HPDE6-E6E7 (cell line): ENCODE data around the gene NRSN2.
A peak's percentile ranks its signal among the peaks of the same experiment; 100 is the strongest.

Experiments used
- DNase-seq: peaks from one replicate; pipeline ENCODE4 v3.0.0; 2011; ENCODE audit warnings: missing footprints; ENCODE audit errors: extremely low spot score

Gene NRSN2, protein sequence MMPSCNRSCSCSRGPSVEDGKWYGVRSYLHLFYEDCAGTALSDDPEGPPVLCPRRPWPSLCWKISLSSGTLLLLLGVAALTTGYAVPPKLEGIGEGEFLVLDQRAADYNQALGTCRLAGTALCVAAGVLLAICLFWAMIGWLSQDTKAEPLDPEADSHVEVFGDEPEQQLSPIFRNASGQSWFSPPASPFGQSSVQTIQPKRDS

DNA sequence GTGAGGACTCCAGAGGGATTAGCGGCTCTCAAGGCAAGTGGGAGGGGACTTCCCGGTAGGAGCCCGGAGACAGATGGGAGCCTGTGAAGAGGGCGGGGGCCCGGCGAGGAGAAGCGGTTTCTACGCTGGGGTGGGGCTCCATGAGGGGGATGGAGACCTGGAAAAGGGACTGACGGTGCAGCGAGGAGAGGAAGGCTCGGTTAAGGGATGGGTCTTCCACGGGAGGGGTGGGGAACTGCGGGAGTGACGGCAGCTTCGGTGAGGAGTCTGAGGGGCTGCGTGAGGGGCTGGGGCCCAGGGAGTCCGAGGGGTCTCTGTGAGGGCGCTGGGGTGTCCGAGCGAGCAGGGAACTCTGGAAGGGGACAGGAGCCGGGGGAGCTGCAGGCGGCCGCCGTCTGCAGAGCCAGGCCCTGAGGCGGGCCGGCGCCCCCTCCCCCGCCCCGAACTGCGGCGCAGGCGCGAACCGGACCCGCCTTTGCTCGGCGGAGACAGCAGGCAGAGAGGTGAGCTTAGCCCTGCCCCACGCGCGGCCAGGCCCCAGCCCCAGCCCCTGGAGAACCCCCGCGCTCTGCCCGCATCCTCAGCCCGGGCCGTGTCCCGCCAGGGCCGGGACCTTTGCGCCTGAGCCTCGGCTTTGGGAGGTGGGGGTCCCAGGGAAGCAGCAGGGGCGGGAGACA lies at the start of gene NRSN2:
TSS of gene NRSN2 (plus strand) at position 472 of the 677 bp plus-strand sequence. CDS start 2,533 bp downstream, outside the sequence.
- DNase-seq: no peak

DNA sequence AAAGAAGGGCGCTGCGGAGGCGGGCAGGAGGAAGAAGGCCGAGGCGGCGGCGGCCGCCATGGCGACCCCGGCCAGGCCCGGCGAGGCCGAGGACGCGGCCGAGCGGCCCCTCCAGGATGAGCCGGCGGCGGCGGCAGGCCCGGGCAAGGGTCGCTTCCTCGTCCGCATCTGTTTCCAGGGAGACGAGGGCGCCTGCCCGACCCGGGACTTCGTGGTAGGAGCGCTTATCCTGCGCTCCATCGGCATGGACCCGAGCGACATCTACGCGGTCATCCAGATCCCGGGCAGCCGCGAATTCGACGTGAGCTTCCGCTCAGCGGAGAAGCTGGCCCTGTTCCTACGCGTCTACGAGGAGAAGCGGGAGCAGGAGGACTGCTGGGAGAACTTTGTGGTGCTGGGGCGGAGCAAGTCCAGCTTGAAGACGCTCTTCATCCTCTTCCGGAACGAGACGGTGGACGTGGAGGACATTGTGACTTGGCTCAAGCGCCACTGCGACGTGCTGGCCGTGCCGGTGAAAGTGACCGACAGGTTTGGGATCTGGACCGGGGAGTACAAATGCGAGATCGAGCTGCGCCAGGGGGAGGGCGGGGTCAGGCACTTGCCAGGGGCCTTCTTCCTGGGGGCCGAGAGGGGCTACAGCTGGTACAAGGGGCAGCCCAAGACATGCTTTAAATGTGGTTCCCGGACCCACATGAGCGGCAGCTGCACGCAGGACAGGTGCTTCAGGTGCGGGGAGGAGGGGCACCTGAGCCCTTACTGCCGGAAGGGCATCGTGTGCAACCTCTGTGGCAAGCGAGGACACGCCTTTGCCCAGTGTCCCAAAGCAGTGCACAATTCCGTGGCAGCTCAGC lies 48.8 kb upstream of the NRSN2 start:
- peak; percentile 72 for DNase-seq

DNA sequence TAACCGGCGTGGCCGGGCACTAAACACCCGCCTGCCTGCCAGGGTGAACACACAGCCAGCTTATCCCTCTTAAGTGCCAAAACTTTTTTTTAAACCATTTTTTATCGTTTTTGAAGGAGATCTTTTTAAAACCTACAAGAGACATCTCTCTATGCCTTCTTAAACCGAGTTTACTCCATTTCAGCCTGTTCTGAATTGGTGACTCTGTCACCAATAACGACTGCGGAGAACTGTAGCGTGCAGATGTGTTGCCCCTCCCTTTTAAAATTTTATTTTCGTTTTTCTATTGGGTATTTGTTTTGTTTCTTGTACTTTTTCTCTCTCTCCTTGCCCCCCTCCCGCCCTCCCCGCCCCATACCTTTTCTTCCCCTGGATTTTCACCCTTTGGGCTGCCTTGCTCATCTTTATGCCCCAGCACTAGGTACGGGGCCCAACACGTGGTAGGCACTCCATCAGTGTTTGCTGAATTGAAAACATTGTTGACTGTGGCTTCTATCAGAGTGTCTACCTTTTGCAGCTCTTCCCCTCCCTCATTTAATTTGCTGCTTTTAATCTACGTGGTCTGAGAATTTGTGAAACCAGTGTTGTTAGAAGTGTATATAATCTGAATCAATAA lies 48.0 kb upstream of the NRSN2 start:
- no peak for DNase-seq

DNA sequence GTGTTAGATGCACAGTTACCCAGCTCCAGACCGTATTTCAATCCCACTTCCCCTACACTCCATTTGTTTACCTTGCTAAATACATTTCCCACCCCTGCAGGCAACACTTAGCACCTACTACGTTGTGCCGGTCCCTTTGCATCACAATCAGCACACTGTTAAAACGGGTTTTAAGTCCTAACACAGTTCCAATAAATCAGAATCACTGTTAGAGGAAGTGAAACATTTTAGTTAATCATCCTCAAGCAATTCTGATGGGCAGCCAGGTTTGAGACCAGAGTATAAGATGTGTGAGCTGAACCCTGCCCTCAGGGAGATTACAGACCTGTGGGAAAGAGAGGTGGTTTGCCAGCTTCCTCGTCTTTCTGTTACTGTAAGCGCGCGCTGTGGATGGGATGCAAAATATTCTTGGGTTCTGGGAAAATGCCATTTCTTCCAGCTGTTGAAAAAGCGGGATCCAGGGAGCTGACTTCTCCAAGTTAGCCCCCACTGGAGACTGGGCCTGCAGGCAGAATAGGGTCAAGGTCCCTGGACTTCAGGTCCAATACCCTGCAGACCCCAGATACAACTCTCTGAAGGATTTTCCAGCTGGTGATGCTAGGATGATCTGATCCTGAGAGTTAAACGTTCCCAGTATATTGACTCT lies 46.4 kb upstream of the NRSN2 start:
- no peak for DNase-seq

DNA sequence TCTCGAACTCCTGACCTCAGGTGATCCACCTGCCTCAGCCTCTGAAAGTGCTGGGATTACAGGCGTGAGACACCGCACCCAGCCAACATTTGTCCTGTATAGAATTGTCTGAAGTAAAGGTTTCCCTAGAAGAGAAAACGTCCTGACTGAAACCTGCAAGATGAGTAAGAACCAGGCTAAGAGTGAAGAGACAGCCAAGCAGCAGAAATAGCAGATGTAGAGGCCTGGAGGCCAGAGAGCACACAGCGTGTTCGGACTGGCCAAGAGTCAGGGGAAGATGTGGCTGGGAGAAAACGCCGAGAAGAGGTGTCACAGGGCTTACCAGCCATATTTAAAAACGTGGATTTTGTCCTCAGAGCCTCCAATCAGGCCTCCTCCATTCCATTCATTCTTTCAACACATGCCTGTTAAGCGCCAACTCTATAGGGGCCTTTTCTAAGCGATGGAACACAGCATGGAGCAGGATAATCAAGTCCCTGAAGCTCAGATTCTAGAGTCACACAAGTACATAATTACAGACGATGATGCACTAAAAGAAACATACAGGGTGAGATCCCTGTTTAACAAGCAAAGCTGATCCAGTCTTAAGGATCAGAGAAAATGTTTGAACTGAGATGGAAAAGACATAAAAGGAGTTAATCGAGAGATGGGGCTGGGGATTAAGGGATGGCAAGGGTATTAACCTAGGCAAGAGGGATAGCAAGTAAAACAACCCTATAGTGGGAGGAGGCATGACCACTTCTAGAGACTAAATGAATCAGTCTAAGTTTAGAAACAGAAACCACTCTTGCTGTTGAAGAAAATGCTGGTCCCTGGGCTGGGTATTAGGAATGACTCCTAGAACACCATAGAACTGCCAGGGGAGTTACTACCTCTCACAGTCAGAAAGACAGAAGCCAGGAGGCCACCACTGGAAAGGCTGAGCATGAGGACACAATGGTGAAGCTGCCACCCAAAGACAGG lies 44.7 kb upstream of the NRSN2 start:
- no peak for DNase-seq

DNA sequence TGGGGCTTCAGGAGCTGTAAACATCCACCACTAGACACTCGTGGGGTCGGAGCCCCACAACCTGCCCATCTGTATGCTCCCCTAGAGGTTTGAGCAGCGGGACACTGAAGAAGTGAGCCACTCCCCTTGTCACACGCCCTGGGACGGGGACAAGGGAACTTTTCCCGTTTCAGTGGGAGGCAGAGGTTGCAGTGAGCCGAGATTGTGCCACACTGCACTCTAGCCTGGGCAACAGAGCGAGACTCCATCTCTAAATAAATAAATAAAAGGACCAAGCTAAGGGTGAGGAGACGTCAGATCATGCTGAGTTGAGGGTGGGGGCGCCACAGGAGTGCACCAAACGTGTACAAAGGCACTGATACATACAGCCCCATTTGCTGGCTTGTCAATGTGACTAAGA lies 41.2 kb upstream of the NRSN2 start:
- no peak for DNase-seq

DNA sequence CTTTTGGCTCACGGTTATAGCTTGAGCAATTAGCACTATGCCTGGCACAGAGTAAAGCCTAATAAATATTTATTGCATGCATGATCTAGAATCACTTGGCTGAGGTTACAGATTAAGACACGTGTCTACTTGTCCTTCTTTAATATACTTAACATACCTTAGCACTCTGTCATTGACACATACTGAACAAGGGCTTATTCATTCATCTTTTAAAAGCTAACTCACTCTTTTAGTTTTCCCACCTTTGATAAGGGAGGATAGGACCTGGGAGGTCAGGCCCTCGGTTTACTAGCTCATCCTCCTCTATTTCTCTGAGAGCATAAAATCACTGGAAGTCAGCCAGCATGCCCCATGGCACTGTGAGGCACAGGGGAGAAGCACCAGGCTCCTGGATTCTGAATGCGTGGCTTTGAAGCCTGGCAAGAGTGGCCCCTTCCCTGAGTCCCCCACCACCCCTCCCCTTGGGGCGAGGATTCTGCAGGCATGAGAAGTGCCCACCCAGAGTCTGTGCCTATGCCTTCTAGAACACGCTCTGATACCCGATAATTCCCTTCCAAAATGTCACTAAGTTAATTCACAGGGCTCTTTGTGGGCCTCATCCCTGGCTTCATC lies 38.4 kb upstream of the NRSN2 start:
- peak; percentile 72 for DNase-seq

DNA sequence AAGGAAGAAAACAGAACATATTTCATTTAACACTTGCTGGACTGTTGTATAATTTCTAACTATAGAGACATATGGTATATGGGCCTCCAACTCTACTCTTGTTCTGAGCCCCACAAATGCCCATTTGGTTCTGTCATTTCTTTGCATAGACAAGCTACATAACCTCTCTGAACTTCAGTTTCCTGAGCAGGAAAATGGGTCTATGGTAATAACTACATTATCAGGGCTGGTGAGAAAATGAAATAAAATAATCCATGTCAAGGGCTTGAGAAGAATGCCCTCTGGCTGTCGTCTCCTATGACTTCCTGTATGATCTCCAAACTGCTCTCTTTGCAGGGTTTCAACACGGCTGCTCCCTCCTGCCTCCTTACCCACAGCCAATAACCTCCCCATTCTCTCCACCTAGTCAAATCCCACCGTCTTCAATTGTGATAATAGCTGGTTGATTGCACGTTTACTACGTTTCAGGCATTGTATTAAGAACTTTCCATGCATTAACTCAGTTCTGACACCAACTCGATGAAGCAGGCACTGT lies 37.5 kb upstream of the NRSN2 start:
- DNase-seq: no peak

DNA sequence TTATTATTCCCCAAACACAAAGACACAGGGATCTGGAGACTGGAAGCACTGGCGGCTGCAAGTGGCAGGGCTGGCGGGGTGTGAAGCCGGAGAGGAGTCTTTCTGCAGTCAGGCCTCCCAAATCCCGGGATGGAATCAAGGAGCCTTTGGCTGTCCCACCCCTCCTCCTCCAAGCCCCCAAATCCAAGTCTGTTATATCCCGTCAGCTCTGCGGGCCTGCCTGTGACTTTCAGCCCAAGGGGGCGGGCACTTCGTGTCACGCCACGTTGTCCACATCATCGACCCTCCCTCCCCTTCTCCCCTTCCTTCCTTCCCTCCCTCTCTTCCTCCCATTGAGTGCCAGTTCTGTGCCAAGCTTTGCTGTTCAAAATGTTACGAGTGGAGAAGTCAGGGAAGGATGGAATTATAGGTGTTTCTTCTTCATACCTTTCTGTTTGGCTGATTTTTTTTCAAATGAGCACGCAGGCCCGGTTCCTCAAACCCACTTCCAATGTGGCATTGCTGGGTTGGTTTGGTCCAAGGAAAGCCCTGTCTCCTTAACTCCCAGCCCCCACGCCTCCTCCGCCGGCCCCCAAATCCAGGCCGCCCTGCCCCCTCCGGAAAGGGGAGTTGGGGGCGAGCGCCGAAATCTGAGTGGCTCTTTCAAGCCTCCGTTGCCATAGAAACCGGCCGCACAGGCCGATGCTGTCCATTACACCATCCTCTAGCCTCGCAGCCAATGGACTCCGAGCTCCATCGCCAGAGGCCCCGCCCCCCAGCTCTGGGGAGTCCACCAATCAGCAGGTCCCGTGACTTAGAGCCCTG lies 36.9 kb upstream of the NRSN2 start:
- DNase-seq: no peak

DNA sequence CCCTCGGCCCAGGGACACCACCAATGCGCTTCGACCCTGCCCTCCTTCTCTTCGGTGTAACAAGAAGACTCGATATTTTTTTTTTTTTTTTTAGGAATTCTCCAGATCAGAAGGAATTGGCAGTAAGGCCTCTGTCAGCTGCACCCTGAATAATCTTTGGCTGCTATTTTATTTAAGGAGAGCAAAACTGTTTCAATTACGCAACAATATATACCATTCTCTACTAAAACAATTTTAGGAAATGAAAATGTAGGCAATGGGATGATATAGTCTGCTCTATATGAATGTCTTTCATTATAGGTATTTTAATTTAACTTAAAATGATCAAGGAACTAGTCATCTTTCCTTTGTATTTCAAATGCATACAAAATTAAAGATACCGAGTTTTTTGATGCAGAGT lies 36.3 kb upstream of the NRSN2 start:
- no peak for DNase-seq

DNA sequence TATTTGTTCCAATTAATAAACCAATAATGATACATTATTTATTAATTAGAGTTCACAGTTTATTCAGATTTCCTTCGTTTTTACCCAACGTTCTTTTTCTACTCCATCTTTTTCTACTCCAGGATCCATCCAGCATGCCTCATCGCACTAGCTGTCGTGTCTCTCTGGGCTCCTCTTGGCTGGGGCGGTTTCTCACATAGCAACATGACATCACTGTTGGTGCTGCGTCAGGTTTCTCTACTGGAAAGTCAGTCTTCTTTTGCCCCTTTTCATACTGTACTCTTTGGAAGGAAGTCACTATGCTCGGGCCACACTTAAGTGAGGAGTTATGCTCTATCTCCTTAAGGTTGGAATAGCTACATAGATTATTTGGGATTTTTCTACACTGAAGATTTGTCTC lies 35.3 kb upstream of the NRSN2 start:
- no peak for DNase-seq

DNA sequence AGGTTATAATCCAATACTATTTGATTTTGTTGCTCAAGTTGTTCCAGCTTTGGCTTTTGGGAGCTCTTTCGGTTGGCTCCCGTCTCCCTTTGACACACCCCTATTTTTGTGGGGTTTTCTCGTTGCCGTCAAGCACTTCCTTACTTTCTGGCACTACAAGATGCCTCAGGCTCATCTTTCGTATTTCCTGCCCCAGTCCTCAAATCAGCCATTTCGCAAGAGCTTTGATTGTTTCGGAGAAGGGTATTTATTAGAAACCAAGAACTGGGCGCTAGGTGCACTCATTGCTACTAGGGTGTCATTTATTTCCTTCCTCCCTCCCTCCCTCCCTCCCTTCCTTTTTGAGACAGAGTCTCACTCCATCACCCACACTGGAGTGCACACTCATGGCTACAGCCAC lies 34.8 kb upstream of the NRSN2 start:
- no peak for DNase-seq

DNA sequence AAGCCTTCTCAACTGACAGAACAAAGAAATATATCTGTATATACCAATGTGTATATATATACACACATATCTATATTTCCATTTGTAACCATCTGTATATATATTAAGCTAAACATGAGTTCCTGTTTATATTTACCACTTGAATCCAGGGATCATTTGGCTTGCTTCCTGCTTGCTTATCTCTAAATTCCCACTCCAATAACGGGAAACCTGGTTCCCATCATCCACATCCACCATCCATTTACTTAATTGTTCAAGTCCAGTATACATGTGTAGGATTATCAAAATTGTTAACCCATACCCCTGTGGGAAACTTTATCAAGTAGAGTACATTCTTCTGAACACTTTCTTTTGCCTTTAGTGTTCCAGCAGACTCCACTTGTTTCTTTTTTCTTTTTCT lies 34.0 kb upstream of the NRSN2 start:
- no peak for DNase-seq

DNA sequence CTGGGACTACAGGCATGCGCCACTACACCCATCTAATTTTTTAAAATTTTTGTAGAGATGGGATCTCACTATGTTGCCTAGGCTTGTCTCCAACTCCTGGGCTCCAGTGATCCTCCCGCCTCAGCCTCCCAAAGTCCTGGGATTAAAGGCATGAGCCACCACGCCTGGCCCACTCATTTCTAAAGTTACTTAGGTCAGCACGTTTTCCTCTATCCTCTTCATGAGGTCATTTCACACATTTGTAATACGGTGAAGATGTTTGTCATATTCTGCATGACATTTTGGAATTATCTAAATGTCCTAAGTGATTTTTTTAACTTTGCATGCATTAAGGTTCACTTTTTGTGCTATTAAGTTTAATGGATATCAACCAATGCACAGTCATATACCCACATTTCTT lies 33.5 kb upstream of the NRSN2 start:
- no peak for DNase-seq

DNA sequence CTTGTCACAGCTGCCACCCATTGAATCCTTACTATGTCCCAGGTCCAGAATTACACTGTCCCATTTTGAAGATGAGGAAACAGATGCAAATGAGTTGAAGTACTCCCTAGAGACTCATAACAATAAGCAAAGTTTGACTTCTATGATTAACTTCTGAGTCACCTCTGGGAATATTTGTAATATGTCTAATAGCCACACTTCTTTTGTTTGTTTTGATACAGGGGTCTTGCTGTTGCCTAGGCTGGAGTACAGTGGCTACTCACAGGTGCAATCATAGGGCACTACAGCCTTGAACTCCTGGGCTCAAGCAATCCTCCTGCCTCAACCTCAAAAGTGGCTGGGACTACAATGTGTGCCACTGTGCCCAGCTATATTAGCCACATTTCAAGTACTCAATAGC lies 33.0 kb upstream of the NRSN2 start:
- peak; percentile 85 for DNase-seq

DNA sequence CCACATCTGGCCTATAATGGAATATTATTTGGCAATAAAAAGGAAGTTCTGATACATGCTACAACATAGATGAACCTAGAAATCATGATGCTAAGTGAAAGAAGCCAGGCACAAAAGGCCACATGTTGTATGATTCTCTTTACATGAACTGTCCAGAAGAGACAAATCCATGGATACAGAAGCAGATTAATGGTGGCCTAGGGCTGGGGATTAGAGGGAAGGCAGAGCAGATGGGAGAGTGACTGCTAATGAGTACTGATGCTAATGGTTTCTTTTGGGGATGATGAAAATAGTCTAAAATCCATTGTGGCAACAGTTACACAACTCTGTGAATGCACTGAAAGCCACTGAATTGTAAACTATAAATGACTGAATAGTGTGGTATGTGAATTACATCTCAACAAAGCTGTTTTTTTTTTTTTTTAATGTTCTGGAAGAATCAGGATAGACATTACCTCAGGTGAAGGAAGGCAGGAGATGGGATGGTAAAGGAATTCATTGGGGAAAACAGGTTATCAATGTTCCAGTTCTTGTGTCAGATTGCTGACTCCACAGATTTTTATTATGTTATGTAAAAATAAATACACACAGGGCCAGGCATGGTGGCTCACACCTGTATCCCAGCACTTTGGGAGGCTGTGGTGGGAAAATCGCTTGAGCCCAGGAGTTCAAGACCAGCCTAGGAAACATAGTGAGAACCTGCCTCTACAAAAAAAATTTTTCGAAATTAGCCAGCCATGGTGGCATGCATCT lies 30.4 kb upstream of the NRSN2 start:
- no peak for DNase-seq

DNA sequence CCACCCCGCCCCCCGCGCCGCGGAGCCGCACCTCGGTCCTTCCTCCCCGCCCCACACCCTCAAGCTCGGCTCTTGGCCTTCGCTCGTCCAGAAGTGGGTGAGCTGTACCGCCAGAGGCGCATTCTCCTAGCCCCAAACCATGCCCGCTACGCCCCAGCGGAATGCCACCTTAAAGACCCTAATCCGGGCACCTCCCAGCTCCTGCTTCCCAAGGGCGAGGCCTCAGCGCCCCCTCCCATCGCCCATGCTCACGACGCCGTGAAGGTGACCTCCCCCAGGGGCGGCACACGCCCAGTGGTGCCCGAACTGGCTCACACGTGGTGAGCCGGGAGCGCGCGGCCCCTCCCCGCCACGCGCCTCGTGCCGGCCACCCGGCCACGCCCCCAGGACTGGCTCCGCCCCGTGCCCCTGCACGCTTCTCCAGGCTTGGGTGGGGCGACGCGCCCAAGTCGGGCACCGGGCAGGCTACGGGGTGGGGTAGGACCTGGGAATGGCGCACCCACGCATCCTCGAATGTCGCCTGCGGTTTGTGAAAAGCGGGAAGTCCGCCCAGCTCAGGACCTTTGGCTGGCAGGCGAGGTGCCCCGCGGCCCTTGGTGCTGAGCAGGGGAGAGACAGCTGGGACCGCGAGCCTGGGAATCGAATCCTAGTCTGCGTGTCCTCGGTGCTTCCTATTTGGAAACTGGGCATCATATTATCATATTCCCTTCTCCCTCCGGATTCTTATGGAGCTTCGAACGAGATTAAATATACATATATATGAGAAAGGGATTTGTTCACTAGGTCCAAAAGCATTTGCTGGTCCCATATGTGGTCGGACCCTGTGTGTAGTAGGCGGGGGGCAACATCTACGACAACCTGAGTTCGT lies 22.5 kb upstream of the NRSN2 start:
- peak; percentile 92 for DNase-seq
